ENCODE results near the gene MEIOSIN. TPM values are rescaled to one million over a fixed set of nuclear protein-coding genes. Genes with fewer than 3 reads are reported as not detected.

MEIOSIN gene
- total and polyA plus RNA-seq, 2 of the 13 experiments (the other 11 are each of a cell fraction or from before 2014, with no cell fraction given) = not detected

GRCh38 chr19:45770192-45771101 is 37.2 kb downstream of the MEIOSIN start (continued):
- TF ChIP-seq MED1 (CRISPR knock-in tag; IDR thresholded peaks at IDR 0.05) (peak; percentile 51; the same call in 1 of the 2 replicates), NCOA5 (CRISPR knock-in tag; IDR thresholded peaks at IDR 0.05) (peak; percentile 86; the same call in 1 of the 2 replicates), DZIP1 (CRISPR knock-in tag; IDR thresholded peaks at IDR 0.05) (no peak), JDP2 (CRISPR knock-in tag; IDR thresholded peaks at IDR 0.05; ENCODE audit: borderline replicate concordance) (peak; percentile 43; the same call in 1 of the 2 replicates), MTA3 (CRISPR knock-in tag; IDR thresholded peaks at IDR 0.05) (no peak), HNF1B (CRISPR knock-in tag; IDR thresholded peaks at IDR 0.05) (peak; percentile 58), ELF1 (CRISPR knock-in tag; IDR thresholded peaks at IDR 0.05) (no peak; the same call in 1 of the 2 replicates), ZNF343 (CRISPR knock-in tag; IDR thresholded peaks at IDR 0.05) (peak; percentile 49; the same call in 1 of the 2 replicates), ZNF776 (CRISPR knock-in tag; IDR thresholded peaks at IDR 0.05) (peak; percentile 44; the same call in 1 of the 2 replicates), ZBTB21 (CRISPR knock-in tag; IDR thresholded peaks at IDR 0.05) (peak; percentile 60), NR2F6 (IDR thresholded peaks at IDR 0.05) (no peak), NR2F6 (CRISPR knock-in tag; IDR thresholded peaks at IDR 0.05) (peak; percentile 65), RBM22 (optimal IDR thresholded peaks at IDR 0.05; ENCODE audit: low read length) (peak; percentile 81), TMF1 (CRISPR knock-in tag; IDR thresholded peaks at IDR 0.05; ENCODE audit: low read depth) (peak; percentile 75; the same call in 1 of the 2 replicates), SRSF1 (optimal IDR thresholded peaks at IDR 0.05; ENCODE audit: low read depth, low read length) (peak; percentile 71), NR3C1 (CRISPR knock-in tag; IDR thresholded peaks at IDR 0.05) (no peak), THRA (CRISPR knock-in tag; IDR thresholded peaks at IDR 0.05; ENCODE audit: borderline replicate concordance) (peak; percentile 56; the same call in 1 of the 2 replicates), ZBTB4 (CRISPR knock-in tag; IDR thresholded peaks at IDR 0.05; ENCODE audit: borderline replicate concordance) (peak; percentile 93; the same call in 1 of the 2 replicates), ZNF326 (CRISPR knock-in tag; IDR thresholded peaks at IDR 0.05; ENCODE audit: borderline replicate concordance) (0 out of 2 replicates have a peak, but pooled peaks have one; percentile 84), RCOR2 (CRISPR knock-in tag; IDR thresholded peaks at IDR 0.05) (0 out of 2 replicates have a peak, but pooled peaks have one; percentile 40), YEATS4 (CRISPR knock-in tag; IDR thresholded peaks at IDR 0.05; ENCODE audit: borderline replicate concordance) (peak; percentile 75; the same call in 1 of the 2 replicates)

Data from HepG2 (cell line).